ENCODE measurements around the gene GOLGA8F.
"Not testable (repeated sequence)": the region's sequence is repeated elsewhere in the genome, so short reads cannot be mapped to it uniquely, and the experiment has no call there.

GRCh38 chr15:28357984-28358383 lies 20.5 kb upstream of the GOLGA8F start, which contains the start of gene GOLGA6L24:
- not testable (repeated sequence) for TF ChIP-seq EZH2phosphoT487 (IDR thresholded peaks at IDR 0.05; ENCODE audit: insufficient read depth, low read depth); EZH2 (IDR thresholded peaks at IDR 0.05; ENCODE audit: insufficient read depth, poor library complexity, severe bottlenecking)
